Chondrocyte (in vitro differentiated cells): Measurements from ENCODE around the gene ITSN1. TPM values are rescaled to one million over a fixed set of nuclear protein-coding genes. Genes with fewer than 3 reads are reported as not detected.

Source experiments
- DNase-seq: peaks from one replicate; pipeline ENCODE4 v3.0.0; 2021; ENCODE audit warnings: mixed read lengths, low spot score
- H3K27ac Mint-ChIP-seq: one replicate; pipeline ENCODE4 v1.8.0; 2021; ENCODE audit warnings: mild to moderate bottlenecking, moderate library complexity, mixed read lengths; ENCODE audit not compliant: unreplicated experiment
- H3K27me3 Mint-ChIP-seq: 2 replicates; pipeline ENCODE4 v1.8.0; 2021; ENCODE audit warnings: low read depth, mixed read lengths
- H3K36me3 Mint-ChIP-seq: 2 replicates; pipeline ENCODE4 v1.8.0; 2021; ENCODE audit warnings: low read depth, mixed read lengths
- H3K4me1 Mint-ChIP-seq: 2 replicates; pipeline ENCODE4 v1.8.0; 2021; ENCODE audit warnings: low read depth, mild to moderate bottlenecking, mixed read lengths
- H3K4me3 Mint-ChIP-seq: one replicate; pipeline ENCODE4 v1.8.0; 2021; ENCODE audit warnings: mild to moderate bottlenecking, moderate library complexity, mixed read lengths; ENCODE audit not compliant: unreplicated experiment
- H3K9me3 Mint-ChIP-seq: 2 replicates; pipeline ENCODE4 v1.8.0; 2021; ENCODE audit warnings: low read depth, mixed read lengths
- CTCF ChIP-seq: fragments of 200-600 bp; sonication (generic); IDR thresholded peaks from 2 replicates; pipeline ENCODE4 v1.5.0; 2021; ENCODE audit warnings: antibody characterized with exemption, mild to moderate bottlenecking, moderate library complexity
- total RNA-seq: library from RNA; stranded (reverse); gene quantifications from 3 replicates; pipeline ENCODE4 v1.2.1, GENCODE V29; 2021

ITSN1 gene
- total RNA-seq, 1 donor from 2014 or later: 29.8 TPM

DNA sequence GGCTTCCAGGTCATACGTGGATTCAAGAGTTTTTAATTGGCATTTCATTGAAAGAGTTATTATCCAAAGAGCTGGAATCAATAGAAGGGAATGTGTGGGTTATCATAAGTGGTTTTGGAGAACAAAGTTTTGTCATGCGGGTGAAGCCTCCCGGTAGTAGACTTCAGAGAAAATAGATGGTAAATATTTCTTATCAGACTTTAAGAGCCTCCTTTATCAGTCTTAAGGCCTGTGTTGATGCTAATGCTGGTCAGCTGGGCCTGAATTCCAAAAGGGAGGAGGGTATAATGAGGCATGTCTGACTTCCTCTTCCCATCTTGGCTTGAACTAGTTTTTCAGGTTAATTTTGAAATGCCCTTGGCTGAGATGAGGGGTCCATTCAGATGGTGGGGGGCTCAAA, 89.7 kb downstream of the ITSN1 start:
- H3K27me3 Mint-ChIP-seq: no peaks in the 10 kb centered on the region
- peaks cover 12% of the 10 kb centered on the region for H3K36me3 Mint-ChIP-seq
- H3K27ac Mint-ChIP-seq: no peak overlapping the region
- no peaks in the 10 kb centered on the region for H3K4me1 Mint-ChIP-seq
- no peak overlapping the region for H3K4me3 Mint-ChIP-seq
- no peaks in the 10 kb centered on the region for H3K9me3 Mint-ChIP-seq
- no peak for TF ChIP-seq CTCF
- DNase-seq: no peak

GRCh38 chr21:33733601-33734000, 91.3 kb downstream of the ITSN1 start:
- Mint-ChIP-seq H3K27ac (no peak overlapping the region), H3K4me3 (no peak overlapping the region), H3K9me3 (no peaks in the 10 kb centered on the region), H3K4me1 (no peaks in the 10 kb centered on the region), H3K36me3 (peaks cover 5% of the 10 kb centered on the region), H3K27me3 (no peaks in the 10 kb centered on the region)
- TF ChIP-seq CTCF: no peak
- DNase-seq: no peak

DNA sequence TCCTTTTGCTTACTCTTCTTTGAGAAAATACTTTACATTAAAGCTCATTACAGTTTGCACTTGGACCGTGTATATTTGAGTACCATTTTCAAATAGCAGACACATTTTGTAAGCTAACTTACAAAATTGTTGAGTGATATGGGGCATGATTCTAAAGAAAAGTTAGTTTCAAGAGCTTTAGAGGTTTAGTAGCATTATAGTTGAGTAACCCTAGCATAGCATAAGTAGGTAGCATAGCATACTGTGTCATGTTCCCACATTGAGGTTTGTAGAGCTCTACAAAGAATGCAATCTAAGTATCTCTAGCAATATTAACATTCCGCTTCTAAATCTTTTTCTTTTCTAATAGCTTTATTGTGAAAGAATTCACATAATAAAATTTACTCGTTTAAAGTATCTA, 92.0 kb downstream of the ITSN1 start:
- no peak overlapping the region for H3K4me3 Mint-ChIP-seq
- no peaks in the 10 kb centered on the region for H3K9me3 Mint-ChIP-seq
- no peak for DNase-seq
- TF ChIP-seq CTCF: no peak
- H3K4me1 Mint-ChIP-seq: no peaks in the 10 kb centered on the region
- H3K27ac Mint-ChIP-seq: no peak overlapping the region
- peaks cover 6% of the 10 kb centered on the region for H3K36me3 Mint-ChIP-seq
- H3K27me3 Mint-ChIP-seq: no peaks in the 10 kb centered on the region

- Mint-ChIP-seq H3K9me3 (no peaks in the 10 kb centered on the region), H3K36me3 (peaks cover 5% of the 10 kb centered on the region), H3K27me3 (no peaks in the 10 kb centered on the region), H3K27ac (no peak overlapping the region), H3K4me1 (no peaks in the 10 kb centered on the region), H3K4me3 (no peak overlapping the region)
- TF ChIP-seq CTCF: no peak
- no peak for DNase-seq
Observed at GRCh38 chr21:33734818-33735217, 92.5 kb downstream of the ITSN1 start.

GRCh38 chr21:33736569-33736968, 94.3 kb downstream of the ITSN1 start:
- Mint-ChIP-seq H3K27ac (no peak overlapping the region), H3K9me3 (no peaks in the 10 kb centered on the region), H3K27me3 (no peaks in the 10 kb centered on the region), H3K36me3 (peaks cover 5% of the 10 kb centered on the region), H3K4me1 (no peaks in the 10 kb centered on the region), H3K4me3 (no peak overlapping the region)
- DNase-seq: no peak
- TF ChIP-seq CTCF: no peak
